ENCODE measurements around the gene CNN3.

CNN3 gene

GRCh38 chr1:94949681-94950661 lies 23.1 kb upstream of the CNN3 start (continued):
- TF ChIP-seq ZNF433 (tag by site-specific recombination; IDR thresholded peaks at IDR 0.05; ENCODE audit: low read depth) (no peak), ZNF510 (tag by site-specific recombination; IDR thresholded peaks at IDR 0.05; ENCODE audit: insufficient replicate concordance) (no peak), ATF2 (tag by site-specific recombination; IDR thresholded peaks at IDR 0.05; ENCODE audit: low read depth) (no peak), ZSCAN30 (tag by site-specific recombination; IDR thresholded peaks at IDR 0.05) (no peak), ZNF10 (tag by site-specific recombination; IDR thresholded peaks at IDR 0.05) (no peak), ZNF48 (tag by site-specific recombination; IDR thresholded peaks at IDR 0.05) (no peak), SETDB1 (IDR thresholded peaks at IDR 0.05; ENCODE audit: insufficient read length, low read length) (peak; percentile 82), ZBTB8A (tag by site-specific recombination; IDR thresholded peaks at IDR 0.05) (no peak), ZNF488 (tag by site-specific recombination; IDR thresholded peaks at IDR 0.05) (no peak), ZNF132 (tag by site-specific recombination; IDR thresholded peaks at IDR 0.05; ENCODE audit: borderline replicate concordance) (no peak), ZNF645 (tag by site-specific recombination; IDR thresholded peaks at IDR 0.05) (no peak), GLI4 (tag by site-specific recombination; IDR thresholded peaks at IDR 0.05) (no peak), ZNF112 (tag by site-specific recombination; IDR thresholded peaks at IDR 0.05) (no peak), PRDM10 (tag by site-specific recombination; IDR thresholded peaks at IDR 0.05) (peak; percentile 59), WT1 (tag by site-specific recombination; IDR thresholded peaks at IDR 0.05) (no peak), ZNF521 (tag by site-specific recombination; IDR thresholded peaks at IDR 0.05) (no peak), GFI1B (tag by site-specific recombination; IDR thresholded peaks at IDR 0.05) (0 out of 2 replicates have a peak, but pooled peaks have one; percentile 5), ZNF791 (tag by site-specific recombination; IDR thresholded peaks at IDR 0.05) (peak; percentile 80; the same call in 1 of the 2 replicates), ZFP41 (tag by site-specific recombination; IDR thresholded peaks at IDR 0.05; ENCODE audit: borderline replicate concordance) (no peak), SP7 (tag by site-specific recombination; IDR thresholded peaks at IDR 0.05) (peak; percentile 71), TRIM28 (IDR thresholded peaks at IDR 0.05; ENCODE audit: borderline replicate concordance, low read length) (peak; percentile 83), BCL11B (tag by site-specific recombination; IDR thresholded peaks at IDR 0.05; ENCODE audit: low read depth) (no peak), ZNF561 (tag by site-specific recombination; IDR thresholded peaks at IDR 0.05; ENCODE audit: borderline replicate concordance) (no peak), HOXD13 (CRISPR knock-in tag; IDR thresholded peaks at IDR 0.05; ENCODE audit: borderline replicate concordance) (no peak), ZNF266 (tag by site-specific recombination; IDR thresholded peaks at IDR 0.05; ENCODE audit: low read depth) (no peak), ZNF174 (tag by site-specific recombination; IDR thresholded peaks at IDR 0.05) (no peak), HOXC10 (CRISPR knock-in tag; IDR thresholded peaks at IDR 0.05) (no peak), ZNF335 (tag by site-specific recombination; conservative IDR thresholded peaks at IDR 0.05) (0 out of 2 replicates have a peak, but pooled peaks have one; percentile 14), ZNF513 (tag by site-specific recombination; IDR thresholded peaks at IDR 0.05) (no peak), ZNF404 (tag by site-specific recombination; IDR thresholded peaks at IDR 0.05) (no peak), YY2 (tag by site-specific recombination; IDR thresholded peaks at IDR 0.05) (no peak), SALL2 (tag by site-specific recombination; IDR thresholded peaks at IDR 0.05; ENCODE audit: borderline replicate concordance) (no peak)

Data from HEK293 (cell line).